Mononuclear cell (primary cell): ENCODE measurements around the gene RPAP3. TPM values are rescaled to one million over a fixed set of nuclear protein-coding genes. Genes with fewer than 3 reads are reported as not detected.

ENCODE experiments used
- H3K27me3 ChIP-seq: 2 replicates; pipeline ENCODE4 v1.6.0; 2011; ENCODE audit warnings: low read length, control low read depth; ENCODE audit not compliant: insufficient read depth
- H3K4me1 ChIP-seq: 2 replicates; pipeline ENCODE4 v1.5.1; 2011; ENCODE audit warnings: mild to moderate bottlenecking, low read length, control low read depth; ENCODE audit not compliant: insufficient read depth
- H3K4me3 ChIP-seq: 2 replicates; pipeline ENCODE4 v1.5.1; 2011; ENCODE audit warnings: mild to moderate bottlenecking, low read length, moderate library complexity
- H3K9me3 ChIP-seq: 2 replicates; pipeline ENCODE4 v1.5.1; 2011; ENCODE audit warnings: low read depth, mild to moderate bottlenecking, control low read depth, low read length
- total RNA-seq: library from RNA; depleted of rRNA; stranded (reverse); fragments of >200 nt; gene quantifications from one replicate; pipeline ENCODE4 v1.2.3, GENCODE V29; 2012

Gene RPAP3
- total RNA-seq, 1 donor: 14.7 TPM

DNA sequence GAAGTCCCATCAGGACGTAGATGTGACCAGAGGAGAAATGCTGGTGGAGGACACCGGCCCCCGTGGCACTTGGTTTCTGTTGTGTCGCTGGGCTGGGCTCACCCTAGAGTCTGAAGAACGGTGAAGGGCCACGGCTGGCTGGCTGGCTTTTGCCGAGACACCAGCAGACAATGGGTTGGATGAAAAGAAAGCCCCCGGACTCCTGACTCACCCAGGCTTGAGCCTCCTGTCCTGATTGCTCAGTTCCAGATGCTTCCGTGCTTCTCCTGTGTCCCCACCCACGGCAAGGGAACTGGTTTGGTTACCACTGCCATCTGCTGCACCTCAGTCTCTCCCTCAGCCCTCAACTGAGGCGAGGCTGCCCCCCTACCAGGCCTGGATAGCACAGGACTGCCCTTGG lies 29.8 kb upstream of the RPAP3 start:
- H3K4me1 ChIP-seq: peaks cover 26% of the 10 kb centered on the region
- H3K27me3 ChIP-seq: no peaks in the 10 kb centered on the region
- no peak overlapping the region for H3K4me3 ChIP-seq
- no peaks in the 10 kb centered on the region for H3K9me3 ChIP-seq

DNA sequence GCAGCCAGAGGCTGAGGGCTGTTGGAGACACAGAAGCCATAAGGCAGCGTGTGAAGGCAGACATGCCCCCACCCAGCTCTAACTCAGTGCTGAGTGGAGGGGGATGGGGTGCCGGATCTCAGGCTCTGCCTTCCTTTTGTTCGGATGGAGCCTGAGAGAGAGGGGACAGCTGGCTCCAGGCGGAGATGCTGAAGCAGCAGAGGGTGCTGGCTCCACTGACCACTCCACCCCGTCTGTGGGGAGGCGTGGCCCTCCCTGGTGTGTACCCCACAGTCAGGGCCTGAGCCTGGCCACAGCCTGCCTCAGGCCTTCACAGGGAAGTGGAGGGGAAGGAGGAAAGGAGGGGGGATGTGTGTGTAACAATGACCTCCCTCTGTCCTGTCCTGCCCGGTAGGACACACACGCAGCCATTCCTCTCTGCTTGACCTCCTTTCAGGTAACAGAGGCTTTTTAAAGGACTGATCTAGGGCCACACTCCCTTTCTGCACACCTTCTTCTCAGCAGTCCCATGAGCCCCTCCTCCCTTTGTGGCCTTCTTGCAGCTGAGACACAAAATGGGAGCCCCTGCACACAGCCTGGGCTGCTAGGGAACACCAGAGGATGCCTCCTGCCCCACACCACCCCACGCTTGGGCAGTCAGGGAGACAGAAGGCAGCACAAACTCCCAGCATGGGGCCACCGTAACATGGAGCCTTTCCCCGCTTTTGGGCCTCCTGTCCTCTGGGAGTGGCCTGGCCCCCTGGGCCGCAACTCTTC lies 29.1 kb upstream of the RPAP3 start:
- H3K4me1 ChIP-seq: peaks cover 18% of the 10 kb centered on the region
- H3K4me3 ChIP-seq: no peak overlapping the region
- no peaks in the 10 kb centered on the region for H3K27me3 ChIP-seq
- no peaks in the 10 kb centered on the region for H3K9me3 ChIP-seq

DNA sequence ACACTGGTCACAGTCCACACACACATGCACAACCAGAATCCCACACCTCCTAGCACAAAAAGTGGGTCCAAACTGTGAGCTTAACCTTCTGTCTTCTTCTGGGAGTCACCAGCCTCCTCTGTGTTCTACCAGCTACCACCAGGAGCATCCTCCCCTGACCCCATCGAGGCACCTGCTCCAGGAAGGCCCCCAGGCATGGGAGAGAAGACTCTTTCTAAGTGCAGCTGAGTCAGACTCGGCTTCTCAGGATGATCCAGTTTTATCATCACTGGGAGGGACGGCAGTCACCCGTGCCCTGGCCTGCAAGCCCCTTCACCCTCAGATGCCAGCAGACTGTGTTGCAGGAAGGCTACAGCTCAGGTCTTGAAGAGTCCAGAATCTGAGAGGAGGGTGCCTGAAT lies 27.3 kb upstream of the RPAP3 start:
- H3K4me1 ChIP-seq: peaks cover 12% of the 10 kb centered on the region
- H3K9me3 ChIP-seq: no peaks in the 10 kb centered on the region
- no peak overlapping the region for H3K4me3 ChIP-seq
- H3K27me3 ChIP-seq: no peaks in the 10 kb centered on the region

DNA sequence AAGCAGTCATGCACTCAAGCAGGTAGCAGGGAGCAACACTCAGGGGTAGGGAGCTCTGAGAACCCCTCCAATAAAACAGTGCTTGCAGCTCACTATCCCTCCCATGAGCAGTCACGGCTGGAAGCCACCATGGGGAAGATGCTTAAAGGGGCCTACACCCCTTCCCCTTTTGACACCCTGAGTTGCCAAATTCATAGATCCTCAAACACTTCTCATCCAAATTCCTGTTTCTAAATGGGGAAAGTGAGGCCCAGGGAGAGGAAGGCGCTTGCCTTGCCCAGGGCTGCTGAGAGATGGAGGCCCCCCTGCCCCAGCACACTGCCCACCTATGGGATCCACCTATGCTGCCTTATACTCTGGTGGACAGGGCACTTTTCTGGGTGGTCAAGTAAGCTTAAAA lies 26.7 kb upstream of the RPAP3 start:
- Histone ChIP-seq H3K4me3 (no peak overlapping the region), H3K4me1 (peaks cover 12% of the 10 kb centered on the region), H3K9me3 (no peaks in the 10 kb centered on the region), H3K27me3 (no peaks in the 10 kb centered on the region)

DNA sequence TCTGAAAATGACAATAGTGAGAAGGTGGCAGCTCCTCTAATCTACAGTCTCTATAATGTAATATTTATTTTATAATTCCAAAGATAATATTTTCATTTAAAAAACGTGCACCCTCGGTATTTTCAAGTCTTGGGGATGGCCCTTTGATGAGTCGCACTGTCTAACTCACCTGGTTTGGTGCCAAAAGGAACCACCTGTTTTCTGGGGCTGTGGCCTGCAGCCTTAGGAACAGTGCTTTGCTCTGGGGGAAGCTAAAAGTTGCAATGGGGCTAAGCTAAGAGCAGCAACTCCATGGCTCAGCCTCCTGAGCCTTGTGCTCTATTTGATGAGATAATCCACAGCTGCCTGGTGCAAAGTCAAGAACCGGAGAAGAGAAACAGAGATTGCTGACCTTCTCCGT lies 25.9 kb upstream of the RPAP3 start:
- peaks cover 12% of the 10 kb centered on the region for H3K4me1 ChIP-seq
- no peaks in the 10 kb centered on the region for H3K27me3 ChIP-seq
- H3K4me3 ChIP-seq: no peak overlapping the region
- no peaks in the 10 kb centered on the region for H3K9me3 ChIP-seq

DNA sequence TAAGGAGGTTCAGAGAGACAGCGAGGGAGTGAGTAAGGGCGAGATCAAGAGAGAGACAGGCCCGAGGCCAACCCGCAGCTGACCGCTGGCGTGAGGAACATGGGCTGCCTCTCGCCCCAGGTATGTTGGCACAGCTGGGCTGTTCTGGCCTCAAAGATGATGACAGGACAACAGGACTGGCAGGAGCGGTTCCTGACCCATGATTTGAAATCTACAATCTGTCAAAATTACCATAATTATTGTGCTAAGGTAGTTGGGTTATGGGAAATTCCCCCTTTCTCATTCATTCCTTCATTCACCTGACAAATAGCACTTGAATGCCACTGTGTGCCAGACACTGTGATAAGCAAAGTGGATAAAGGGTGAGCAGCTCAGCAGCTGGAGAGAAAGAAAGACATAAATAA lies 24.5 kb upstream of the RPAP3 start:
- Histone ChIP-seq H3K9me3 (no peaks in the 10 kb centered on the region), H3K4me3 (no peak overlapping the region), H3K27me3 (no peaks in the 10 kb centered on the region), H3K4me1 (peaks cover 12% of the 10 kb centered on the region)

DNA sequence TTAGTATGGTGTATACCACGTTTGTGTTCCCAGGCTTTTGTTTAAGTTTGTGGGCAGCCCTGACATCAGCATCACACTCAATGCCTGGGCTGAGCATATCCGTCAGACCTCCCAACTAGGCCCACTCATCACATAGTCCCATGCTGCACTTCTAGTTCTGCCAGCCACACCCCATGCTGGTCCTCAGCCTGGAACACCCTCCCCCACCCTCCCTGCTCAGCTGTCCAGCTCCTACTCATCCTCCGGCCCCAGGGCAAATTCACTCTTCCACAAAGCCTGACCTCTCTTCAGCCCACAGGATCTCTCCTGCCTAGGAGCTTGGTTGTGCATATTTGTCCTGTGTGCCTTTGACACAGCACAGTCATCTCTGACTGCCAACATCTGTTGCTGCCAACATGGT lies 23.4 kb upstream of the RPAP3 start:
- H3K4me3 ChIP-seq: no peak overlapping the region
- H3K9me3 ChIP-seq: no peaks in the 10 kb centered on the region

DNA sequence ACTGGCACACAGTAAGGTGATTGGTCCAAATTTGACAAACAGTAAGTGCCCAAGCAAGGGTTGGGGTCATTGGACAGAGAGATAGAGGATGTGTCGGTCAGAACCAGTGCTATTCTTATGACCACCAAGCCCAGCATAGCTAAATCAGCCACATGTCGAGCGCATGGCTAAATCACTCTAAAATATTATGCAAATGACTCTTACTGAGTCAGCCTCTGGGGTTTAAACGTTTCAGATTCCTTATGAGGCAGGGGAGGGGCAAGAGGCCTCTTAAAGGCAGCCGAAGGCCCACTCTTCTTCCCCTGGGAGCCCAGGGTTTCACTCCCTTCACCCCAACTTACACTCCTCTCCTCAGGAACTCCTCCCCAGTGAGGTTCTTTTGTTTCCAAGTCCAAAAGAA lies 20.1 kb upstream of the RPAP3 start:
- H3K27me3 ChIP-seq: no peaks in the 10 kb centered on the region
- no peaks in the 10 kb centered on the region for H3K9me3 ChIP-seq
- H3K4me3 ChIP-seq: no peak overlapping the region
- peaks cover 19% of the 10 kb centered on the region for H3K4me1 ChIP-seq

More for the DNA sequence above, 23.4 kb upstream of the RPAP3 start:
- no peaks in the 10 kb centered on the region for H3K27me3 ChIP-seq
- peaks cover 12% of the 10 kb centered on the region for H3K4me1 ChIP-seq

DNA sequence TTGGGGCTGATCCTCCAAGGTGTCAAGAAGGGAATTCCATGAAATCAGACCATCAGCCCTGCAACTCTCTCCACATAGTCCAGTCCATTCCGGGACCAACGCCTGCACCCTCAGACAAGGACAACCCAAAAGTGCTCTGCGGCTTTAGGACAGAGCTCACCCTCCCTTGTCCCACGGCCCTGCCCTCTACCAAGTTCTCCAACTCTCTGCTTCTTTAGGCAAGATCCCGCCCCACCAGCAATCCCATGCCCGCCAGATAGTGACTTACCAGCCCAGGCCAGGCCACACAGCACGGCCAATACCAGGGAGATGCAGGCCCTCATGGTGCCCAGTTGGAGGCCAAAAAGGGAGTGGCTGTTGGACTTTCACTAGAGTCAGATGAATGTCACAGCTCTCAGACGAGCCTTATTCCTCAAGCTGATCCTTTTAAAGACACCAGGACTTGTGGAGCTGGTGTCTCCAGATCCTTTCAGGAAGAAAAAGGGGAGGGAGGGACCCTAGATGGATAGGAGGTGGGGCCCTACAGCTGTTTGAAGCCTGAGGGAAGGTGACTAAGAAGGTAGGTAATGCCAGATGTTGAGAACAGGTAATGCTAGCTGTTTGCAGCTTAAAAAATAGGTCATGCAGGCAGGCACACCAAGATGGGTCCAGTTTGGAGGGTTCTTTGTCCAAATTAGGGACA lies 19.4 kb upstream of the RPAP3 start, which contains the start of gene ENDOU:
Gene ENDOU (minus strand): TSS at position 400 of the 682 bp plus-strand sequence. CDS start 77 bp downstream, at position 323.
- Histone ChIP-seq H3K9me3 (no peaks in the 10 kb centered on the region), H3K4me3 (no peak within 1 kb of the TSS), H3K4me1 (peaks cover 19% of the 10 kb centered on the region), H3K27me3 (no peaks in the 10 kb centered on the region)

DNA sequence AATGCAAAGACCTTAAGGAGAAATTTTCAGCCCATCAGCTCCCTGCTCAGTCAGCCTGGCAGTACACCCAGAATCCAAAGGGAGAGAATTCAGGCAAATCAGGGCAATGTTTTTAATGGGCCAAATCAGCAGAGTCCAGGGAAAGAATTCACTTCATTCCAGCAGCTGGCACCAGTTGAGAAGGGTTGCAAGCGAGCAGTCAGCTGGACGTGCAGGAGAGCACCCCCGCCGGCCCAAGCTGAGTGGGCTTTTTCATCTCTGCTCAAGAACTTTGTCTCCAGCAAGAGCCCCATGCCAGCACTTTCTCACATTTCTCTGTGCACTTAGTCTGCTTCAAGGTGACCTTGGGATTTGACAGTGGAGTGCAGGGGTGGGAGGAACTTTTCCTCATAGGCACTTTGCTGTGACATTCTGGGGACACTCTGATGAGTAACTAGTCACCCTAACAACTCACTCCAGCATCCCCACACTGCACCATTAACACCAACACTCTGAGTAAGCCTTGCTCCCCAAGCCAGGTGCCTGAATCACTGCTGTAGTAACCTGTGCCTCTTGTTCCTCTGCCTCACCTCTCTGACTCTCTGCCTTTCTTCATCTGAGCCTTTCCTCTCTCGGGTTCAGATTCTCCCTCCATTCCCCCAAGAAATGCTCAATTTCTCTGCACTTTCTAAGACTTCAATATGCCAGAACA lies 17.3 kb upstream of the RPAP3 start:
- peaks cover 21% of the 10 kb centered on the region for H3K4me1 ChIP-seq
- no peaks in the 10 kb centered on the region for H3K27me3 ChIP-seq
- H3K4me3 ChIP-seq: no peak overlapping the region
- H3K9me3 ChIP-seq: no peaks in the 10 kb centered on the region

DNA sequence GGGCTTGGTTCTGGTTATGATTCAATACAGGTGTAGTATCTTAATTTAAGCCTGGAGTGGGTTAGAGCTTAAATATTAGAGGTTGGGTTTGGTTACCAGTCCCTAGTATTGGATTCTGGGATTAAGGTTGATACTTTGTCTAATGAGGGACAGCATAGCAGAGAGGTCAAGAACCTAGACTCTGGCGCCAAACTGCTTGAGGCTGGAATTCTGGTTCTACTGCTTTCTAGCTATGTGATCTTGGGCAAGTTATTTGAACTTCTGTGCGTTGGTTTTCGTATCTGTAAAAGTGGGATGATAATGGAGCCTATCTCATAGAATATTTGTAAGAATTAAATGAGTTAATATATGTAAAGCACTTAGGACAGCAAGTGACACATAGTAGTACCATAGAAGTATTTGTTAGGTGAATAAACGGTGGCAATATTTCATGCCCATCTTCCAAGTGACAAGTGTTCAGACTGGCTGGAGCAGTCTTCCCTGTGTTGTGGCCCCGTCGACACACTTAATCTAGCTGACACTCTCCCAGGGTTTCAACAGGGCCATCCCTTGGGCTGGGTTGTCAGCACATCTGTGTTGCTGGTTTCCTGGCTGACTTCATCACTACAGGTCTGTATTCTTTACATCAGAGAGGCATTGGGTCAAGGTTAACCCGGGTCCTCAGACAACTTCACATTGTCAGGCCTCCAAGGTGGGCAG lies 16.5 kb upstream of the RPAP3 start:
- no peaks in the 10 kb centered on the region for H3K27me3 ChIP-seq
- H3K9me3 ChIP-seq: no peaks in the 10 kb centered on the region
- no peak overlapping the region for H3K4me3 ChIP-seq
- peaks cover 29% of the 10 kb centered on the region for H3K4me1 ChIP-seq

DNA sequence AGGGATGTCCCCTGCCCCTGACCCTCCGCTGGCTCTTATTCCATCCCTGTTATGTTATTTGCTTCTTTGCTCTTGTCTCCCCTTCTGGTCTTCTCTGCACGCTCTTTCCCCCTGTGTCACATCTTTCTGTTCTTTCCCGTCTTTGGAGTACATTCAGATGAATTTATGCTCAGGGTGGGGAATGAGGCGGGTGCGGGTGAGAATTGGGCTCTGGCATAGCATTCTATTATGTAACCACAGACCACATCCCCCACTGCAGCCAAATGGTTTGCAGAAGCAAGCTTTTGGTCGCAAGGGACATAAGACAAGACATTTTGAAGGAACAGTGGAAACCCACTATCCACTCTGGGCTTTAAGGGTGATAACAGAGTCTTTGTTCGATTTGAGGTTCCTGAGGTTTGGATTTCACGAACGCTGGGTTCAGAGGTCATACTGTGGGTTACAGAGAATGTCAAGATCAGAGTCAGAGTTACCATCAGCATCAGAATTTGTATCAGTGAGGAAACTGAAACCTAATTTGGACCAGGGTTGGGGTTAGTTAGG lies 15.7 kb upstream of the RPAP3 start:
- no peaks in the 10 kb centered on the region for H3K27me3 ChIP-seq
- H3K4me3 ChIP-seq: no peak overlapping the region
- peaks cover 36% of the 10 kb centered on the region for H3K4me1 ChIP-seq
- no peaks in the 10 kb centered on the region for H3K9me3 ChIP-seq

DNA sequence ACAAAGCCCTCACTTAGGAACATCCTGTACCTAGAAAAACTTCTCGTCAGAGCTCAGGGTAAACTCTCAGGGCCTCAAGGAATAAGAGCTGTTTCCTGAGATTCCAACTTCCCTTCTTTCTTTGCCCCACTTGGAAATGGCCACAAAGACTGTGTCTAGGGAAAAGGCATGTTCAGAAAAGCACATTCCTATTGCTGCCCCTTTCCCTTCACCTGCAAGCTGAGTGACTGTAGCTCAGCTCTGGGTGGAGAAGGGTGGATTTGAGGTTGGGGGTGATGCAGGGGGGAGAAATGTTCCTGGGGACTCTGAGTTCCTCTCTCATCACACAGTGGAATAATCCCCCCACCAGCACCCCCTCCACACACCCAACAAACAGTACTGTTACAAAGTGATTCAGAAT lies 12.7 kb upstream of the RPAP3 start:
- Histone ChIP-seq H3K9me3 (no peaks in the 10 kb centered on the region), H3K27me3 (no peaks in the 10 kb centered on the region), H3K4me3 (no peak overlapping the region), H3K4me1 (peaks cover 52% of the 10 kb centered on the region)

DNA sequence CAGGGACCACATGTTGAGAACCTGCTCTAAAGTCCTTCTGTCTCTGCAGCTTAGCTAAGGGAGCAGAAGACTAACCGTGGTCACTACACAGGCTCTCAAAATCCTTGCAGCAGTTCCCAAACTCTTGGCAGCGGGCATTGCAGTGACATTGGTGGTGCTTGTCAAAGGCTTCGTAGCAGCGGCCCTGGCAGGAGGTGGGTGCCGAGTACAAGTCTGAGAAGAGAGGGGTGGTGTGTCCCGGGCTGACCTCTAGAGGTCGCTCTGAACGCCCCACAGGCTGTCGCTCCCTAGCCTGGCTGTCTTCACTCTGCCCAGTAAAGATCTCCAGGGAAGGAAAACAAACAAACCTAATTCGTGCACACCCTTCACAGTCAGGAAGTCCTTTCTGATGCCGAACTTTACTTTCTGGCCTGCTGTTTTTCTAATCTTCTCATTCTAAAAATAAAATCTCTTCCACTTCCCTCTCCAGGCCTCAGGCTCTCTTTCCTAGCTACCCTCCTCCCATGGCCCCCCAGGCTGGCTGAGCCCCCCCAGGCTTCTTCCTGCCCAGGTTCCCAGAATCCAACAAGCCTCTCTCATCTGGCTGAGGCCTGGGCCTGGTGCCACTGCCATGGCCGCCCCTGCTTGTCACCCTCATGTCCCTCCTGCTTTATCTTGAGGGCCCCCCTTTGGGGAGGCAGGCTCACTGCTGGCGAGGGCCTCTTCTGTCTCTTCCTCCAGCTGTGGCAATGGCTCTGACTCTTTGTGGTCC lies 11.8 kb upstream of the RPAP3 start:
- Histone ChIP-seq H3K4me1 (peaks cover 48% of the 10 kb centered on the region), H3K9me3 (no peaks in the 10 kb centered on the region), H3K4me3 (no peak overlapping the region), H3K27me3 (no peaks in the 10 kb centered on the region)
